Pons (tissue), 1 donor: ENCODE results near the gene COL6A2.
"Not testable (repeated sequence)": the region's sequence is repeated elsewhere in the genome, so short reads cannot be mapped to it uniquely, and the experiment has no call there.

Source experiments
- DNase-seq: peaks from one replicate; pipeline ENCODE4 v3.0.0-alpha.2; 2016; ENCODE audit warnings: low spot score

The COL6A2 gene

DNA sequence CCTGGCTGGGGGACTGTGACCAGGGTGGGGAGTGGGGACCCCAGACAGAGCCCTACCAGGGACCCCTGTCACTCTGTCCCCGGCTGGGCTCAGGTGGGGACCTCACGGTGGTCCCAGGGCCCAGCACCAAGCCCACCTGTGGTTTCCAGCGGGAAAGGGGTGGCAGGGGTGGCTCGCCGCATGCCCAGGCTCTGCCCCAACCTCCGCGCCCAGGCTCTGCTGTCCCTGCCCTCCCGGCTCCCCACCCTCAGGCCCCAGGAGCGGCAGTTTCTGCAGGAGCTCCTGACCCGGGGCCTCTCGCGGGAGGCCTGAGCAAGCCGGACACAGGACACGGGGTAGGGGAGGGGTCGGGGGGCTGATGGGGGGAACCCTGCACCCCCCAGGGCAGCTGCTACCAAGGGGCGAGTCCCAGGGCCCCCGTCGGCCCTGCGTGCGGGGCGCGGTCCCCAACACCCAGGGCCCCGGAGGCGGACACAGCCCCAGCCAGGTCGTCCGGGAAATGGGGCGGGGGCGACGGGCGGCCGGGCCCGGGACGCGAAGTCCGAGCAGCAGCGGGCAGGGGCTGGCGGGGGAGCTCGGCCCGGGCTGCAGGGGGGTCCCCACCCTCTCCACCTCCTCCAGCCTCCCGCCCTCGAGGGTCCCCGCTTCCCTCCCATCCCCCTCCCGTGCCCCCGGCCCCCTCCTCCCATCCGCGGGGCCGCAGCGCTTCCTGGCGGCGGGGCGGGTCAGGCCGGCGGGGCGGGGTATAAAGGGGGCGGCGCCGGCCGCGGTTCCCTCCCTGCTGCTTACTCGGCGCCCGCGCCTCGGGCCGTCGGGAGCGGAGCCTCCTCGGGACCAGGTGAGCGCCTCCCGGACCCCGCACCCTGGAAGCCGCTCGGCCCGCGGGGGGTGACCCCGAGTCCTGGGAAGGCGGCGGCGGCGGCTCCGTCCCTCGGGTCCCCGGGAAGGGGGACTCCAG lies at the start of gene COL6A2:
Gene COL6A2 (plus strand): TSS at position 777 of the 958 bp plus-strand sequence.
- DNase-seq: no peak

DNA sequence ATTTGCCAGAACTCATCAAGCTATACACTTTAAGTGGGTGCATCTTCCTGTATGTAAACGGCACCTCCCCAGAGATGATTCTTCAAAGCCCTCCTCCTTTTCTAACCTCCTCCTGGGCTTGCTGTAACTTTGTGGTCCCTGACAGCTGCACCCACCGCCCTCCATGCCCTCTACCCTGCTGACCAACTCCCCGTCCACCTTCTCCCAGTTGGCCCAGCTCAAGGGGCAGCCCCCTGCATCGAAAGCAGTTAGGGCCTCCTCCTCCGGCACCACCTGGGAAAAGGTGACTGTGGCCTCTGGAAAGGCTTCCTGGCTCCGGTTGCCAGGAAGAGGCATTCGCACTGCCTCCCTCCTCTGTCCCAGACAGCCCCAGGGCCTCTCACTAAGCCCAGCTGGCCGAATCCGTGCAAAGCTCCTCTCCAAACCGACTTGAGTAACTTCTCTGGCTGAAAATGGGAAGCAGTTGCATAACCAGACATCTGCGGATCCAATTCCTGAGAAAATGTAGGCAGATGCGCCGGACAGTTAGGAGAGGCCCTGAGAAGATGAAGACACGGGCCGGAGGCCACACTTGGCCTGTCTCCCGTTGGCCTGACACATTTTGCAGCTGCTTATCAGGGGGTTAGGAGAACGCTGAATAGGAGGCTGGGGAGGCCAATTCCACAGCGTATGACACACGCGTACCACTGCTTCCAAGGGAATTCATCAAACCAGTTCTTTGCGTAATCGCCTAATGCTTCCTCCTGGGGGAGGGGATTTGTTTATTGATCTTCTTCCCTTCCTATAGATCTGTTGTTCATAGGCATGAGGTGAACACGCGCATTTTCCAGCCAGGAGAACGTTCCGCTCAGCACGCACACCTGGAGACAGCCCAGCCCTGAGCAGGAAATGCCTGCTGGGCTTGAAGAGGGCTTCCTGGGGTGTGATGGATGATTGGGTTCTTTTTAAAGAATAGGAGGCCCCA lies 48.7 kb upstream of the COL6A2 start:
- peak; percentile 28 for DNase-seq

DNA sequence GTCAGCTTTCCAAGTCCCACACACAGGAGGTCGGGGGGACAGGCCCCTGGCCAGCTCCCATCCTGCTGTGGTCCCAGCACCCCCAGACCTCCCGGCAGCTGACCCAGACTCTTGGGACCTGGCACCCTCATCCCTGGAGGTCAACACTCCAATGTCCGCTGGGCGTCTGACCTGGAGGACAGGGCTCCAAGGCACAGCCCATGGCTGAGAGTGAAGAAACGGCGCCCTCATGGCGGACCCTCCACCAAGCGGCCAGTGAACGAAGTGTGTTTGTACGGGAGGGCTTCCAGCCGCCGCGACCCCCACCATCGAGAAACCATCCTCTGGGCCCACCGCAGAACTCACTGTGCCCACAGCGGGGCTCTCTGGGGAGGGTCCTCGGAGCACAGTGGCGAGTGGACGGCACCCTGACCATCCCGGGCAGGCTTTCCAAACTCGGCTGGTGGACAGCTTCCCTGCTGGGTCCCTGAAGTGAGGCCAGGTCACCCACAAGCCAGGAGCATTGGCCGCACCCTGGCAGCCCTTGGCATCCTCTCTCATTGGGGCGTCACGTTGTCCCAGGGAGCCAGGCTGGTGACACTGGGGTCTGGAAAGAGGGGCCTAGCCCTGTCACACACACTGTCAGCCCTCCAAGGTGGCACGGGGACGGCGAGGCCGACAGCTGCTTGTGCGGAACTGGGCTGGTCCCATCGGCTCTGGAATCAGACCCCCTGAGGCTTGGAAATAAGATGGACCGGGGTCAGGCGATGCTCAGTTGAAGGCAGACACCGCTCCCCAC lies 47.8 kb upstream of the COL6A2 start:
- no peak for DNase-seq

GRCh38 chr21:46050668-46051378 lies 47.1 kb upstream of the COL6A2 start:
- no peak for DNase-seq

GRCh38 chr21:46051379-46051770 lies 46.5 kb upstream of the COL6A2 start:
- no peak for DNase-seq

GRCh38 chr21:46051821-46052675 lies 45.9 kb upstream of the COL6A2 start:
- DNase-seq: no peak

GRCh38 chr21:46052703-46053651 lies 44.9 kb upstream of the COL6A2 start:
- no peak for DNase-seq

DNA sequence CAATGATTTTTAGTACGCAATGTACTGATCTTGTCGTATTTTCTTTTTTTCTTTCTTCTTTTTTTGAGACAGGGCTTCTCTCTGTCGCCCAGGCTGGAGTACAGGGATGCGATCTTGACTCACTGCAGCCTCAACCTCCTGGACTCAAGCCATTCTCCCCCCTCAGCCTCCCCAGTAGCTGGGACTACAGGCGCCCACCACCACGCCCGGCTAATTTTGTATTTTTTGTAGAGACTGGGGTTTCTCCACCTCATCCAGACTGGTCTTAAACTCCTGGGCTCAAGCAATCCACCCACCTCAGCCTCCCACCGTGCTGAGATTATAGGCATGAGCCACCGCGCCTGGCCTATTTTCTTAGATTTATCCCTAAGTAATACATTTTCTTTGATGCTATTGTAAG lies 43.9 kb upstream of the COL6A2 start:
- no peak for DNase-seq

- no peak for DNase-seq
Measured at GRCh38 chr21:46054451-46054881, 43.4 kb upstream of the COL6A2 start.

DNA sequence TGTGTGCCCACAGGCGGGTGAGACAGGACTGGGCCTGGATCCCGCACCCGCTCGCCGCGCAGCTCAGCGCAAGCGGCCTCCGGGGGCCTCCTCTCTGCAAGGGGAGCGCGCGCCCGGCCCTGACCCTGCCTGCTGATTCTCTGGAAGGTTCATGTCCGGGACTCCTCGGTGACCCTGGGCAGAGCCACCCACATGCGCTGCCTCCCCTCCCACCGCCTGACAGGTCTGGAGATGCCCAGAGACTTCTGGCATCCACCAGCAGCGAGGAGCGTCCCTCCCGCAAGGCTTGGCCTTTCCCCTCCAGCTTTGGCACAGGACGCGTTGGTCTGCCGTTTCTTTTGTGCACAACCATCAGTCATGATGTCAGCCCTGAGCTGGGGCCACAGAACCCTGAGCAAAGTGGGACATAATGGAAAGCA lies 42.0 kb upstream of the COL6A2 start:
- no peak for DNase-seq

DNA sequence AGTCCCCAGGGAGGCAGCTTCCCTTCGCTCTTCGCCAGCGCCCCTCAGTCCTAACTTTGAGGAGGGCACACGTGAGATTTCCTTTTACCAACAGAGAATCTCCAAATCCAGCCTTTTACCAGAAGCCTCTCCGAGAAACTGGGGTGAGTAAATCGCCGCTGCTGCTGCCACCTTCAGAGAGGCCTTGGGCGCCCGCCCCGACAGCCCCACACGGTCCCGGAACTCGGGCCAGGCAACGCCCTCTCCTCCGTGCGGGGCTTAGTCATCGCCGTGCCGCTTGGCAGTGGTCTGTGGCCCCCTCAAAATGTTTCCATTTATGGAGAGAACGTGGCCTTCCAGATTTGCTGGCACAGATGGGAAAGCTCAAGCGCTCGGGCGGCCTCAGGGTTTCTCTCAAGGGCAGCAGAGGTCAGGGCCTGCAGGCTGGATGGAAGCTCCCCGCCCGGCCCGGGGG lies 41.4 kb upstream of the COL6A2 start:
- no peak for DNase-seq

- no peak for DNase-seq
Measured at GRCh38 chr21:46057111-46057709, 40.7 kb upstream of the COL6A2 start.

DNA sequence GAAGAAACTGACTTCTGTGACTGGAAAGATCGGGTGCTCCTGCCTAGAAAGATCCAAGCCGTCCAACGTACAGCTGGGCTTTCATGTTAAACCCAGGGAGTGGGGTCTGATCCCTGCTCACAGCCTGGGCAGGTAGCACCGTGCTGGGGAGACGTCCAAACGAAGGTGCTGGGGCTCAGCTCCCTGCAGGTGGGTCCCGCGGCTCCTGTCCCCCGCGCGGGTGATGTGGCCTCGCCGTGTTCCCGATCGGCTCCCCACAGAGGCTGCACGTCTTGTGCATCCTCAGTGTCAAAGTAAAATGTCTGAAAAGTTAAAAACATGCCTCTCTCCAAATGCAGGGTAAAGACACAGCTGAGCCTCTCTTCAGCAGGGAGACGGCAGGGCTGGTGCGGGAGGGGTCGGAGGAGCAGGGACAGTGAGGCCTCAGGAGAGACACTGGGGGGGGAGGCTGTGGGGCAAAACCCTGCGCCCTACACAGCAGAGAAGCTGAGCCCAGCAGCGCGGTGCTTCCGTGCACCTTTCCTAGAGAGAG lies 40.1 kb upstream of the COL6A2 start:
- no peak for DNase-seq

GRCh38 chr21:46058431-46059145 lies 39.3 kb upstream of the COL6A2 start:
- no peak for DNase-seq

DNA sequence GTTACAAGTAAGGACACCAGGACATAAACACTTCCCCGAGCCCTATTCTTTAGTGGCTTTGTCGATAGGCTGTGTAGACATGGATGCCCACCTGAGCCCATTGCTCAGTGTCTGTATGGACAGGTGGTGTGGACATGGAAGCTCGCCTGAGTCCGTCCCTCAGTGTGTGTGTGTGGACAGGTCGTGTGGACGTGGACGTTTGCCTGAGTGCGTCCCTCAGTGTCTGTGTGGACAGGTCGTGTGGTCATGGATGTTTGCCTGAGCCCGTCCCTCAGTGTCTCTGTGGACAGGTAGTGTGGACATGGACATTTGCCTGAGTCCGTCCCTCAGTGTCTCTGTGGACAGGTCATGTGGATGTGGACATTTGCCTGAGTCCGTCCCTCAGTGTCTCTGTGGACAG lies 38.7 kb upstream of the COL6A2 start:
- DNase-seq: no peak

- DNase-seq: not testable (repeated sequence)
Measured at GRCh38 chr21:46059711-46060455, 38.0 kb upstream of the COL6A2 start.

GRCh38 chr21:46060596-46061061 lies 37.3 kb upstream of the COL6A2 start:
- DNase-seq: peak; percentile 3
